ENCODE results near the gene GAPDH. TPM values are rescaled to one million over a fixed set of nuclear protein-coding genes. Genes with fewer than 3 reads are reported as not detected.

GAPDH gene
- total RNA-seq, 1 experiment from 2014 or later, result 4,276 TPM

DNA sequence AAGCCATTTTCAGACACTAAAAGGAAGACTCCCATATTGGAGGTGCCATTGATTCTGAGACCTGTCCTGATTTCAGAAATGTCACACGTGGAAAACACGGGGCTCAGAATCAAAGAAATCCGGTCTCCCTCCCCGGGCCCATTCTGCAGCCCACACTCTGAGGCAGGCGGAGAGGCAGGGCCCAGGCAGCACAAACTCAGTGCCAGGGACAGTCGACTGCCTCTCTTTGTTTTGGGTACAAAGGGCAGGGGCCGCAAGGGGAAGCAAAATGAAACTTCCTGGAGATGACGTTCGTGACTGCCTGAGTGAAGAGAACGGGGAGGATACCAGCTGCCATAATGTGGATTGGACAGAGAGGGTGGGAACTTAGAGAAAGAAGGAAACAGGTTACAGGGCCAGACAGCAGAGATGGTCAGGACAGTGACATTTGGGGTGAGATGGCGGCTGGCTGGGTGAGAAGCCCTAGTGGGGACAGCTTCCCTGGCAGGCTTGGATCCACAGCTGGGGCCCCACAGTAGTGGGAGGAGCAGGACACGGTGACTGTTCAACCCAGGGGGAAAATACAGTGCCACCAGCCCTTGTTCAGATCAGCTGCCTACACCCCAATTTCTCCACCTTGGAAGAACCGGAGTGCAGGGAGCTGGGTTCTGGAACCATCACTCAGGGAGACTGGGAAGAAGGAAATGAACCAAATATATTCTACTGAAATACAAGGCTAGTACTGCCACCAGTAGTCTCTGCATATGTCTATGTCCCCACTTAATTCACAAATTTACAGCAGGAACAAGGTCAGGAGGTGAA is 8.1 kb downstream of the GAPDH start:
- peaks cover 54% of the 10 kb centered on the region for H3K36me3 Mint-ChIP-seq
- ChIA-PET CTCF (interaction anchor here (7.1 kb wide), 1 partner anchor 12 kb away, joined by 195 read pairs; the partner anchor contains the start of gene IFFO1), POLR2A (interaction anchor here (1.2 kb wide), 1 partner anchor 11 kb away, joined by 4 read pairs; no protein-coding TSS in a partner anchor)
- DNase-seq (ENCODE audit: low spot score) (no peak), ATAC-seq (no peak)
- H3K27me3 Mint-ChIP-seq (ENCODE audit: low read depth), result no peaks in the 10 kb centered on the region; the same call in 1 of the 2 replicates
- TF ChIP-seq GABPB1 (CRISPR knock-in tag; IDR thresholded peaks at IDR 0.05) (peak; percentile 48; the same call in 1 of the 2 replicates), ZNF671 (CRISPR knock-in tag; IDR thresholded peaks at IDR 0.05) (no peak)
- H3K4me1 Mint-ChIP-seq, result peaks cover 34% of the 10 kb centered on the region
- peak overlapping the region; percentile 60; the same call in 1 of the 2 replicates for H3K27ac Mint-ChIP-seq
- H3K4me3 Mint-ChIP-seq, result no peak overlapping the region
- H3K9me3 Mint-ChIP-seq, result no peaks in the 10 kb centered on the region

DNA sequence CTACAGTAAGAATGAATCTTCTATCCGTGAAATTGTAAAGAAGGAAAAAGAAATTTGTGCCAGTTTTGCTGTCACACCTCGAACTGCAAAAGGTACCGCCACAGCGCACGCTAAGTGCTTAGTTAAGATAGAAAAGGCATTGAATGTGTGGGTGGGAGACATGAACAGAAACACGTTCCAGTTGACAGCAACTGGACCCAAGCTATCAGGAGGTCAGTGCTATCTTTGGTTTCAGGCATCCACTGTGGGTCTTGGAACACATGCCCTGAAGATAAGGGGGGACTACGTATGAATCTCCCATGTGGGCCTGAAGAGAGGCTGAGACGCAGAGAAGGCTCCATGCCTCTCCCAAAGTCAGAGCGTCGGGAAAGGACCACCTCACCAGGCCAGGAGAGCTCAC is 11.7 kb downstream of the GAPDH start:
- CTCF ChIA-PET, result interaction anchor here (1.6 kb wide), 1 partner anchor 8 kb away, joined by 6 read pairs; no protein-coding TSS in a partner anchor

DNA sequence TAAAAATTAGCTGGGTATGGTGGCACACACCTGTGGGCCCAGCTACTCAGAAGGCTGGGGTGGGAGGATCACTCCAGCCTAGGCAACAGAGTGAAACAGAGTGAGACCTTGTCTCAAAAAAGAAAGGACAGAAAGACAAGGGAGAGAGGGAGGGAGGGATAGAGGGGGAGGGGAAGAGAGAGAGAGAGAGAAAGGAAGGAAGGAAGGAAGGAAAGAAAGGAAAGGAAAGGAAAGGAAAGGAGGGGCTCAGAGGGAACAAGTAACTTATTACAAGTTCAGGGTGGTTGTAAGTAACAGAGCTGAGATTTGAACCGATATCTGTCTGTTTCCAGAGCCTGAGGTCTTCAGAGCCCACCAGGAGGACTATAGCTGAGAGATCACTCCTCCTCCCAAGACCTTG is 13.2 kb downstream of the GAPDH start:
- POLR2A ChIA-PET, result no interaction called here
- H3K4me3 Mint-ChIP-seq, result no peak overlapping the region
- no peak for TF ChIP-seq JAZF1 (CRISPR knock-in tag; IDR thresholded peaks at IDR 0.05)
- no peak for ATAC-seq
- no peak for DNase-seq (ENCODE audit: low spot score)
- no peaks in the 10 kb centered on the region; the same call in 1 of the 2 replicates for H3K27me3 Mint-ChIP-seq (ENCODE audit: low read depth)
- CTCF ChIA-PET, result interaction anchor here (13.4 kb wide), 1 partner anchor 9 kb away, joined by 195 read pairs; no protein-coding TSS in a partner anchor
- peaks cover 6% of the 10 kb centered on the region for H3K4me1 Mint-ChIP-seq
- no peaks in the 10 kb centered on the region for H3K9me3 Mint-ChIP-seq
- H3K27ac Mint-ChIP-seq, result no peak overlapping the region
- peaks cover 50% of the 10 kb centered on the region for H3K36me3 Mint-ChIP-seq

More for the DNA sequence above, 11.7 kb downstream of the GAPDH start:
- Mint-ChIP-seq H3K36me3 (peaks cover 51% of the 10 kb centered on the region), H3K4me1 (peaks cover 5% of the 10 kb centered on the region), H3K27me3 (ENCODE audit: low read depth) (no peaks in the 10 kb centered on the region; the same call in 1 of the 2 replicates), H3K4me3 (no peak overlapping the region), H3K27ac (no peak overlapping the region), H3K9me3 (no peaks in the 10 kb centered on the region)
- DNase-seq (ENCODE audit: low spot score), result no peak
- POLR2A ChIA-PET, result no interaction called here
- no peak for ATAC-seq
- TF ChIP-seq NFATC4 (CRISPR knock-in tag; IDR thresholded peaks at IDR 0.05) (no peak), ZNF219 (CRISPR knock-in tag; IDR thresholded peaks at IDR 0.05; ENCODE audit: borderline replicate concordance) (no peak), JUN (CRISPR knock-in tag; IDR thresholded peaks at IDR 0.05) (no peak), MXD4 (CRISPR knock-in tag; IDR thresholded peaks at IDR 0.05; ENCODE audit: borderline replicate concordance) (no peak), ETV6 (CRISPR knock-in tag; IDR thresholded peaks at IDR 0.05) (no peak), PRRX2 (CRISPR knock-in tag; IDR thresholded peaks at IDR 0.05) (no peak), GTF2I (CRISPR knock-in tag; conservative IDR thresholded peaks at IDR 0.05) (no peak), SMAD3 (CRISPR knock-in tag; IDR thresholded peaks at IDR 0.05; ENCODE audit: borderline replicate concordance) (no peak), TEAD1 (CRISPR knock-in tag; IDR thresholded peaks at IDR 0.05) (no peak), GABPB1 (CRISPR knock-in tag; IDR thresholded peaks at IDR 0.05) (no peak), NR1H2 (CRISPR knock-in tag; IDR thresholded peaks at IDR 0.05) (no peak), TEAD4 (CRISPR knock-in tag; IDR thresholded peaks at IDR 0.05) (no peak), EMX1 (CRISPR knock-in tag; IDR thresholded peaks at IDR 0.05) (no peak), MYBL2 (CRISPR knock-in tag; IDR thresholded peaks at IDR 0.05) (no peak)
- TF ChIP-seq, protein P1, sequence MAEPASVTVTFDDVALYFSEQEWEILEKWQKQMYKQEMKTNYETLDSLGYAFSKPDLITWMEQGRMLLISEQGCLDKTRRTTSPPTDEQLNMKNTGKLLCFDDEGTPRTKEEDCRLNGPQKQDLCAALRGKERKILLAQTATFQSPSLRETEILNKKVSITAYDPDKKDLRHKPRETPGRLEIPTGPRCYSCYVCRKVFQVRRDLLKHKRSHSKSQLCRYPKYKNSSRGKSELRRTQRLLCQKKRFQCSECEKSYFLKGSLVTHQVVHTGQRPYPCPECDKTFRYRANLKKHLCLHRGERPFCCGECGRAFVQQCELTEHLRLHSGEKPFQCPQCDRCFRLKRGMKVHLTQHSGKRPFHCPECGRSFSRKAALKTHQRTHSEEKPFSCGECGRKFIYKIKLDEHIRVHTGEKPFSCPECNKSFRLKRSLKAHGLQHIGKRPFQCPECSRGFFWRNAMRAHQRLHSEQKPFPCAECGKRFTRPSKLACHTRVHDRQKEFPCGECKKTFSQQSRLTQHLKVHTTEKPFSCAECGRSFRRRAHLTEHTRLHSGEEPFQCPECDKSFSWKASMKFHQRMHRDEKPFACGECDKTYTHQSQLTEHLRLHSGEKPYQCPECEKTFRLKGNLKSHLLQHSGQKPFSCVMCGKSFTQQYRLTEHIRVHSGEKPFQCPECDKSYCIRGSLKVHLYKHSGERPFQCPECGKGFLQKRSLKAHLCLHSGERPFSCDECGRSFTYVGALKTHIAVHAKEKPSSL (CRISPR knock-in tag; conservative IDR thresholded peaks at IDR 0.05), result no peak
- TF ChIP-seq, protein P2, sequence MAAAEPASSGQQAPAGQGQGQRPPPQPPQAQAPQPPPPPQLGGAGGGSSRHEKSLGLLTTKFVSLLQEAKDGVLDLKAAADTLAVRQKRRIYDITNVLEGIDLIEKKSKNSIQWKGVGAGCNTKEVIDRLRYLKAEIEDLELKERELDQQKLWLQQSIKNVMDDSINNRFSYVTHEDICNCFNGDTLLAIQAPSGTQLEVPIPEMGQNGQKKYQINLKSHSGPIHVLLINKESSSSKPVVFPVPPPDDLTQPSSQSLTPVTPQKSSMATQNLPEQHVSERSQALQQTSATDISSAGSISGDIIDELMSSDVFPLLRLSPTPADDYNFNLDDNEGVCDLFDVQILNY (CRISPR knock-in tag; IDR thresholded peaks at IDR 0.05), result no peak
- TF ChIP-seq, protein P3, sequence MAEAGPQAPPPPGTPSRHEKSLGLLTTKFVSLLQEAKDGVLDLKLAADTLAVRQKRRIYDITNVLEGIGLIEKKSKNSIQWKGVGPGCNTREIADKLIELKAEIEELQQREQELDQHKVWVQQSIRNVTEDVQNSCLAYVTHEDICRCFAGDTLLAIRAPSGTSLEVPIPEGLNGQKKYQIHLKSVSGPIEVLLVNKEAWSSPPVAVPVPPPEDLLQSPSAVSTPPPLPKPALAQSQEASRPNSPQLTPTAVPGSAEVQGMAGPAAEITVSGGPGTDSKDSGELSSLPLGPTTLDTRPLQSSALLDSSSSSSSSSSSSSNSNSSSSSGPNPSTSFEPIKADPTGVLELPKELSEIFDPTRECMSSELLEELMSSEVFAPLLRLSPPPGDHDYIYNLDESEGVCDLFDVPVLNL (CRISPR knock-in tag; IDR thresholded peaks at IDR 0.05; ENCODE audit: borderline replicate concordance, low read depth), result no peak
- TF ChIP-seq, protein P4, sequence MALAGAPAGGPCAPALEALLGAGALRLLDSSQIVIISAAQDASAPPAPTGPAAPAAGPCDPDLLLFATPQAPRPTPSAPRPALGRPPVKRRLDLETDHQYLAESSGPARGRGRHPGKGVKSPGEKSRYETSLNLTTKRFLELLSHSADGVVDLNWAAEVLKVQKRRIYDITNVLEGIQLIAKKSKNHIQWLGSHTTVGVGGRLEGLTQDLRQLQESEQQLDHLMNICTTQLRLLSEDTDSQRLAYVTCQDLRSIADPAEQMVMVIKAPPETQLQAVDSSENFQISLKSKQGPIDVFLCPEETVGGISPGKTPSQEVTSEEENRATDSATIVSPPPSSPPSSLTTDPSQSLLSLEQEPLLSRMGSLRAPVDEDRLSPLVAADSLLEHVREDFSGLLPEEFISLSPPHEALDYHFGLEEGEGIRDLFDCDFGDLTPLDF (CRISPR knock-in tag; IDR thresholded peaks at IDR 0.05), result no peak
- TF ChIP-seq, protein P5, sequence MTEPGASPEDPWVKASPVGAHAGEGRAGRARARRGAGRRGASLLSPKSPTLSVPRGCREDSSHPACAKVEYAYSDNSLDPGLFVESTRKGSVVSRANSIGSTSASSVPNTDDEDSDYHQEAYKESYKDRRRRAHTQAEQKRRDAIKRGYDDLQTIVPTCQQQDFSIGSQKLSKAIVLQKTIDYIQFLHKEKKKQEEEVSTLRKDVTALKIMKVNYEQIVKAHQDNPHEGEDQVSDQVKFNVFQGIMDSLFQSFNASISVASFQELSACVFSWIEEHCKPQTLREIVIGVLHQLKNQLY (CRISPR knock-in tag; IDR thresholded peaks at IDR 0.05), result no peak
